SK-N-SH (cell line): ENCODE results near the gene MS4A4A.

Experiments used
- EZH2phosphoT487 ChIP-seq: fragments of 200-600 bp; sonication (generic); IDR thresholded peaks from 2 replicates; pipeline ENCODE4 v1.6.1; 2017; ENCODE audit warnings: low read depth, mixed run types, mild to moderate bottlenecking, antibody characterized with exemption, moderate library complexity, borderline replicate concordance
- FOXJ3 ChIP-seq: sonication (generic); formaldehyde crosslinking; IDR thresholded peaks from 2 replicates; pipeline ENCODE4 v1.5.1; 2020; ENCODE audit warnings: mild to moderate bottlenecking, missing genetic modification reagents
- MAX ChIP-seq: IDR thresholded peaks from 2 replicates; pipeline ENCODE4 v1.4.0; 2012; ENCODE audit warnings: low read depth
- MEF2A ChIP-seq: IDR thresholded peaks from 2 replicates; pipeline ENCODE4 v1.4.0; 2012; ENCODE audit warnings: low read depth, borderline replicate concordance
- MXI1 ChIP-seq: IDR thresholded peaks from 2 replicates; pipeline ENCODE4 v1.6.1; 2012; ENCODE audit warnings: mild to moderate bottlenecking, low read depth, low read length, improper control_type of control experiment
- NFIC ChIP-seq: IDR thresholded peaks from 2 replicates; pipeline ENCODE4 v1.4.0; 2012; ENCODE audit warnings: borderline replicate concordance
- POLR2AphosphoS5 ChIP-seq: IDR thresholded peaks from 2 replicates; pipeline ENCODE4 v1.6.1; 2012; ENCODE audit warnings: low read depth, low read length
- SMC3 ChIP-seq: IDR thresholded peaks from 2 replicates; pipeline ENCODE4 v1.6.1; 2012; ENCODE audit warnings: low read depth, low read length, improper control_type of control experiment
- TAF1 ChIP-seq: IDR thresholded peaks from 2 replicates; pipeline ENCODE4 v1.6.1; 2012; ENCODE audit warnings: low read depth, mild to moderate bottlenecking, low read length, moderate library complexity, borderline replicate concordance
- YY1 ChIP-seq: IDR thresholded peaks from 2 replicates; pipeline ENCODE4 v1.4.0; 2012; ENCODE audit warnings: low read depth, mild to moderate bottlenecking
- ZBTB33 ChIP-seq: IDR thresholded peaks from 2 replicates; pipeline ENCODE4 v1.4.0; 2012; ENCODE audit warnings: low read depth, borderline replicate concordance
- TF ChIP-seq, protein P1 (sequence below): fragments of 200-600 bp; sonication (generic); IDR thresholded peaks from 2 replicates; pipeline ENCODE4 v1.6.1; 2017; ENCODE audit warnings: antibody characterized with exemption, mild to moderate bottlenecking, moderate library complexity
- TF ChIP-seq, protein P2 (sequence below): fragments of 150-350 bp; IDR thresholded peaks from 2 replicates; pipeline ENCODE4 v1.6.1; 2016; ENCODE audit warnings: mild to moderate bottlenecking, low read depth, low read length

DNA sequence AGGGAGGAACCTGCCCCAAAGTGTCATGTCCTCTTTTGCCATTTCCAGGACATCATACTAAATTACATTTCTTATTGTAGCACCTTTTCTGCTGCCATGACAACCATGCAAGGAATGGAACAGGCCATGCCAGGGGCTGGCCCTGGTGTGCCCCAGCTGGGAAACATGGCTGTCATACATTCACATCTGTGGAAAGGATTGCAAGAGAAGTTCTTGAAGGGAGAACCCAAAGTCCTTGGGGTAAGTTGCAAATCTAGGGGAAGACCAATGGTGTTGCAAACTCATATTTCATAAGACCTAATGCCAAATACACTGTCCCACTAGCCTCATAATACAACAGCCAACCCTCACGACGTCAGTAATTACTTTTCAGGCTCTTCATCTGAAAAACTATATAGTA is 11.7 kb downstream of the MS4A4A start:
- TF ChIP-seq, protein P1, sequence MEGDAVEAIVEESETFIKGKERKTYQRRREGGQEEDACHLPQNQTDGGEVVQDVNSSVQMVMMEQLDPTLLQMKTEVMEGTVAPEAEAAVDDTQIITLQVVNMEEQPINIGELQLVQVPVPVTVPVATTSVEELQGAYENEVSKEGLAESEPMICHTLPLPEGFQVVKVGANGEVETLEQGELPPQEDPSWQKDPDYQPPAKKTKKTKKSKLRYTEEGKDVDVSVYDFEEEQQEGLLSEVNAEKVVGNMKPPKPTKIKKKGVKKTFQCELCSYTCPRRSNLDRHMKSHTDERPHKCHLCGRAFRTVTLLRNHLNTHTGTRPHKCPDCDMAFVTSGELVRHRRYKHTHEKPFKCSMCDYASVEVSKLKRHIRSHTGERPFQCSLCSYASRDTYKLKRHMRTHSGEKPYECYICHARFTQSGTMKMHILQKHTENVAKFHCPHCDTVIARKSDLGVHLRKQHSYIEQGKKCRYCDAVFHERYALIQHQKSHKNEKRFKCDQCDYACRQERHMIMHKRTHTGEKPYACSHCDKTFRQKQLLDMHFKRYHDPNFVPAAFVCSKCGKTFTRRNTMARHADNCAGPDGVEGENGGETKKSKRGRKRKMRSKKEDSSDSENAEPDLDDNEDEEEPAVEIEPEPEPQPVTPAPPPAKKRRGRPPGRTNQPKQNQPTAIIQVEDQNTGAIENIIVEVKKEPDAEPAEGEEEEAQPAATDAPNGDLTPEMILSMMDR = no peak
- TF ChIP-seq NFIC = no peak
- TF ChIP-seq ZBTB33 = no peak
- TF ChIP-seq, protein P2, sequence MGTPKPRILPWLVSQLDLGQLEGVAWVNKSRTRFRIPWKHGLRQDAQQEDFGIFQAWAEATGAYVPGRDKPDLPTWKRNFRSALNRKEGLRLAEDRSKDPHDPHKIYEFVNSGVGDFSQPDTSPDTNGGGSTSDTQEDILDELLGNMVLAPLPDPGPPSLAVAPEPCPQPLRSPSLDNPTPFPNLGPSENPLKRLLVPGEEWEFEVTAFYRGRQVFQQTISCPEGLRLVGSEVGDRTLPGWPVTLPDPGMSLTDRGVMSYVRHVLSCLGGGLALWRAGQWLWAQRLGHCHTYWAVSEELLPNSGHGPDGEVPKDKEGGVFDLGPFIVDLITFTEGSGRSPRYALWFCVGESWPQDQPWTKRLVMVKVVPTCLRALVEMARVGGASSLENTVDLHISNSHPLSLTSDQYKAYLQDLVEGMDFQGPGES = no peak
- no peak for TF ChIP-seq MXI1
- no peak for TF ChIP-seq POLR2AphosphoS5
- no peak for TF ChIP-seq MAX
- no peak for TF ChIP-seq EZH2phosphoT487
- TF ChIP-seq YY1 = no peak
- no peak for TF ChIP-seq TAF1
- TF ChIP-seq SMC3 = no peak
- no peak for TF ChIP-seq FOXJ3
- no peak for TF ChIP-seq MEF2A
